HPDE6-E6E7 (cell line): ENCODE measurements around the gene ADARB2.
"Not testable (repeated sequence)": the region's sequence is repeated elsewhere in the genome, so short reads cannot be mapped to it uniquely, and the experiment has no call there.

Source experiments
- DNase-seq: peaks from one replicate; pipeline ENCODE4 v3.0.0; 2011; ENCODE audit warnings: missing footprints; ENCODE audit errors: extremely low spot score

ADARB2 gene

DNA sequence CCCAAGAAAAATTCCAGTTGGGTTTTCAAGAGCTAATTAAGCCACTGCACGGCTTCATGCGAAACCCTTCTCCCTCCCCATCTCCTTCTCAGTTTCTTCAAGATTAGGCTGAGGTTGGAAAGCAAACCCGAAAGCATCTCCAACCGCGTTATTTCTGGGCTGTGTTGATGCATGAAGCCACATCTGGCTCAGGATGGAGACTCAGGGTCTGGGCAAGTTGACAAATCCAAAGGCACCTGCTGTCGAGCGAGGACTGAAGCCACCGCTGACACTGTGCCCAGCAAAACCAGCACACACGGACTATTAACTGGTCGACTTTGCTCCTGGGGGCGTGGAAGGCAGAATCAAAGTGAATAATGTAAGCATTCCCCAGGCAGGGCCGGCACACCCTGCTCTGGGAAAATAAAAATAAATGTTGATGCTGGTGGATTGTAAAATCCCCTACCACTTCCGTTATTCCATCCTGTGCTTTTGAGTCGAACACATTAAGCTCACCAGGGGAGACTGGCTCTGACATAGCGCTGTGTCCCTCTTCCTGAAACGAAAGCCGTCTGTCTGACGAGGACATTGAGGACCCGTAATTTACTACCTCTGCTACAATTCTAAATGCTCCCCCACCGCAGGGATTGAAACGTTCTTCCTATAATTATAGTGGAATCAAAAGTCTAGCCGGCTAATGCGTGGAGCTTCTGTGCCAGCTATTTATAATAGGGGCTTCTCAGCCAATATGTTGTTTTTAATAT, 269.8 kb downstream of the ADARB2 start:
- no peak for DNase-seq

DNA sequence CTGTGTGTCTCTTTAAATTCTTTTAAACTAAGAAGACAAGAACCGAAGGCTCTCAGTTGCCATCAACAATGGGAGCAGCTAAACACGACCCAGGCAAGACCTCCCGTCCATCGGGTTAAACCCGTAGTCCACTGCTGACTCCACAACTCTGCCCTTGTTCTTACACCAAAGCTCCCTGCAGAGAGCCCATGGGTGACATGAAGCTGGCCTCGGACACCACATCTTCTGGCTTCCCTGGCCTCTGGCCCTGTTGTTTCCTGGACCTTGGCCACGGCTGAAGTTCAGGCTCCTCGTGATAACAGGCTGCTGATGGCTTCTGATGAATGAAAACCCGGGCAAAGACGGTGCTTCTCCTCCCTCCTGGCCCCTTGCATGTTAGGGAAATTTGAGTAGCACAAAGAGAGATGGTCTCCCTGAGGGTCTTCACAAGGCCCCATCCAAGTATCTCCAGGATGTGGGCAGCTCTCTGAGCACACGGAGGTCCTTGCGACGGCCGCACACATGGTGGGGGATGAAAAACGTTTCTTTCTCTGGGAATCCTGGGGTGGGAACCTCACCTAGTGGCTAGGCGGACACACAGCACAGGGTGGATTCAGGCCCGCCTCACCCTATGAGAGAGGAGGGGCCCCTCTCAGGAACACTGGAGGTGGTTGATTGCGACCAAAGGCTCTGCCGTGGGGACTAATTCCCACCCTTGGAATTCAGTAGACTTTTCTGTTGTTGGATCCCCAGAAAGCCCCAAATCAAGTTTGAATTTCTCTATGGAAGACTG, 271.1 kb downstream of the ADARB2 start:
- DNase-seq: no peak

DNA sequence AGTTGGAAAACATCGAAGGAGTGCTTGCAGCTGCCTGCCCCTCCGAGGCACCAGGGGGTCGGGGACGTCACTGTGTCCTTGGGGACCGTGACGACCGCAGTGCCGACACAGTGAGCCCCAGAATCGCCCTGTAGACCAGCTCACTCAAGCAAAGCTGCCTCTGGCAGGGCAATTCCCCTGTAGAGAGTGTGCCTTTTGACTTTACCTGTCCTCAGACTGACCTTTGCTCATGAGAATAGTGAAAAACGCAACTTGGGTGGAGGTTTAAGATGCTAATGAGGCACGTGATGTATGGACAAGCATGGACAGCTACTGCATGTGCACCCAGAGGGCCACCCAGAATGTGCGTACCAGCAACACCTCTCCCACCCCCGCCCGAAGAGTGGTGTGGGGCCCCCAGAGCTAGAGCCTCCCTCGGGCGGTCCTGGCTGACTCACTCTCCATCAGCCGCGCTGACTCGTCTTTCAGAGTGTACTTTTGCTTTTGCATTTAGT, 271.9 kb downstream of the ADARB2 start:
- no peak for DNase-seq

DNA sequence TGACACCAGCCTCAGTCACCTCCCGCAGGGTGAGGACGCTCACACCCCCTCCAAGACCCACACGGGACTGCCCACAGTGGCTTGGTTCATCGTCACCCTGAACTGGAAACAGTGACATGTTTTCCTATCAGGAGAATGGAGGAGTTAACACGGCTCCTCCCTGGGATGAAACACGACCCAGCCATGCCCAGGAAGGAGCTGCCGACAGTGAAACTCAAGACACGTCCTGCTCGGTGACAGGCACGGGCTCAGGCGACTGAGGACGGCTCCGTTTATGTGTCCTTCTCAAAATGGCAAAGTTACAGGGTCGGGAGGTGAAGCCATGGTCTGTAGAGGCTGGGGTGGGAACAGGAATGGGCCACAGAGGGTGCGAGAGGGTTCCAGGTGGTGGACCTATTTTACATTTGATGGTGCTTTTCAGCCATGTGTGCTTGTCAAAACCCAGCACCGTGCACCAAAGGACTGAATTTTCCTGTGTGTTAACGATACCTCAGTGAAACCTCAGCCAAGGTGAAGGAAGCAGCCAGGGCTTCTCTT, 272.4 kb downstream of the ADARB2 start:
- no peak for DNase-seq

DNA sequence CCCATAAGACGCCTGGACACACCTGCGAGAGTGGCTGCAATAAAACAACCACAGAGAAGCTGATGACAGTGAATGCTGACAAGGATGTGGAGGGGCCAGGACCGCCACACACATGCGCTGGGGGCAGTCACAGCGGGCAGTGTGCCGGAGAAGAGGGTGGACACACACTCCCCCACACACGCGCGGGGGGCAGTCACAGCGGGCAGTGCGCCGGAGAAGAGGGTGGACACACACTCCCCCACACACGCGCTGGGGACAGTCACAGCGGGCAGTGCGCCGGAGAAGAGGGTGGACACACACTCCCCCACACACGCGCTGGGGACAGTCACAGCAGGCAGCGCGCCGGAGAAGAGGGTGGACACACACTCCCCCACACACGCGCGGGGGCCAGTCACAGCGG, 273.4 kb downstream of the ADARB2 start:
- not testable (repeated sequence) for DNase-seq

DNA sequence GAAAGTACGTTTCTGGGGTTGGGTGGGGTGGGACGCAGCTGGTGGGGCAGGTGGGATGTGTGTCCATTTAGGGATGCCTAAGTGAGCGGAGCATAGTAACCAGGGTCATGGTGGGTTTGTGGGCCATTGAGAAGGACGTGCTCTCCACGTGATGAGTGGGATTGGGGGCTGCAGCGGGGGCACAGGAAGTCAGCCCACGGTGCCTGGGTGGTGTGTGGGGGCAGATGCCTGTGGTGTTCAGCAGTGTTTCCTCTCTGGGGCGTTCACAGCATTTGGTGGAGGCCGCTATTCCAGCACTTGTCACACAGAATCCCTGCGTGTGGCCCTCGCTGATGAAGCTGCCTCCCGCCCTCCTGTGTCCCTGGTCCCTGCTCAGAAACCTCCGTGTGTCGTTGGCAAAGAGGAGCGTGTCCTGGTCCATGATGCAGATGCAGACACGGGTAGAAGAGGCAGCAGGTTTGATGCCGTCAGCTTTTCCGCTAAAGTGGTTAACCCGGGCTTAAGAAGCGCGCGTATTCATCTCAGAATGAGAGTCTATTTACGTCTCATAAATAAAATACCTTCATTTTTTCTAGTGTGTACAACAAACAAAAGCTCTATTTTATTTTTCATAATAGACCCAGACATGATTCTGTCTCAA, 274.2 kb downstream of the ADARB2 start:
- no peak for DNase-seq

DNA sequence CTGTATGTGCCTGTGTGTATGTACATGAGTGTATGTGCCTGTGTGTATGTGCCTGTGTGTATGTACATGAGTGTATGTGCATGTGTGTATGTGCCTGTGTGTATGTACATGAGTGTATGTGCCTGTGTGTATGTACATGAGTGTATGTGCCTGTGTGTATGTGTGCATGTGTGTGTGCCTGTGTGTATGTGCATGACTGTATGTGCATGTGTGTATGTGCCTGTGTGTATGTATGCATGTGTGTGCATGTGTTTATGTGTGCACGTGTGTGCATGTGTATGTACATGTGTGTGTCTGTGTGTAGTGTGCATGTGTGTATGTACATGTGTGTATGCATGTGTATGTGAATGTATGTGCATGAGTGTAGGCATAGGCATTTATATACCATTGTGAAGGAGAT, 274.8 kb downstream of the ADARB2 start:
- DNase-seq: no peak

DNA sequence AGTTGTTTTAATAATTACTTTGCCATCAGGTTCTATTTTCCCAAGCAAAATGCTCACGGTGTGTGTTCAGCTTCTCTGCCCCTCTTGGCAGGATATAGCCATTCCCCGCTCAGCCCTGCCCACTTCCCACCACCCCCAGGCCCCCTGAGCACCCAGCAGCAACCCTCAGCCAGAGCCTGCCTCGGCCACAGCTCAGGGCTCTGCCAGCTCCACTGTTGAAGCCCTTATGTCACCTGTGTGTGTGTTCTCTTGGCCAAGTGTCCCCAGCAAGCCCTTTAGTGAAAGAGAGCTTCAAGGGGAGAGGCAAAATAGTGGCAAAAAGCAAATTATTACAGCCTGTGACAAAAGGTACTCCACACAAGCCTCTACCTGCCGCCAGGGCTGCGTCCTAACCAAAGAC, 275.3 kb downstream of the ADARB2 start:
- no peak for DNase-seq

DNA sequence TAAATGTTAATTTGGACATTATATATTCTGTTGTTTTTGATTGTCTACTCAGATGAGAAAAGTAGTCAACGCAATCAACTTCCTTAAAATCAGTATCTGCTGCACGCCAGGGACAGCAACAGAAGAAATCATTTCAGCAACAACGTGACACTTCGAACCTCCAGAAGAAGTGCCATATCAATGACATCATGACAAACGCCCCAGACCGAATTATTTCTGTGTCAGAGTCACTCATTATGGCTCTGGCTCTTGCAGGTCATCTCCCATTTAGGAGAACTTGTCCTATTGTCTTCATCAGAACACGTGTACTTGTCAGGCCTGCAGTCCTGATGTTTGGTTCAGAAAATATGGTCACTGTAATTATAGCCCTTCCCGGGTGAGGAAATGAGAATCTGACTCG, 276.3 kb downstream of the ADARB2 start:
- DNase-seq: no peak

DNA sequence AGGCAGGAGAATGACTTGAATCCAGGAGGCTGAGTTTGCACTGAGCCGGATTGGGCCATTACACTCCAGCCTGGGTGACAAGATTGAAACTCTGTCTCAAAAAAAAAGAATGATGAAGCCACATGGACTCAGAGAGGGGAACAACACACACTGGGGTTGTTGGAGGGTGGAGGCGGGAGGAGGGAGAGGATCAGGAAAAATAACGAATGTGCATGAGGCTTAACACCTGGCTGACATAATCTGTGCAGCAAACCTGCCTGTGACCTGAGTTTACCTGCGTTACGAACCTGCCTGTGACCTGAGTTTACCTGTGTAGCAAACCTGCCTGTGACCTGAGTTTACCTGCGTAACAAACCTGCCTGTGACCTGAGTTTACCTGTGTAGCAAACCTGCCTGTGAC, 277.7 kb downstream of the ADARB2 start:
- not testable (repeated sequence) for DNase-seq

DNA sequence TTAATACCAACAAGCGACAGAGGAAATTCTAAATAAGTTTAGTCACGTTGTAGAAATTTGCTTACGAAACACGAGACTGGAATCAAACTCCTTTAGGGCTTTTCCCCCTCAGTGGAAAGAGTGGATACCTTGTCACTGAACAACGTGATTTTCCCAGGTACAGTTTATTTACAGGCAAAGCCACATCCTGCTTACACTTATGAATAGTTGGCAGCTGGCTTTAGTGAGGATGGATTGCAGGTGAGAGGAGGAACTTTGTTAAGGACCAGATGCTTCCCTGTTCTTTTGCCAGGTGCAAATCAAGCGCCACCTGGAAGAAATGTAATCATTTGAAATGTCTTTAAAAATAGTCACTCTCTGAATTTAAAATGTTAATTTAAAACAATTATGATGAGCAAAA, 282.4 kb downstream of the ADARB2 start:
- no peak for DNase-seq

DNA sequence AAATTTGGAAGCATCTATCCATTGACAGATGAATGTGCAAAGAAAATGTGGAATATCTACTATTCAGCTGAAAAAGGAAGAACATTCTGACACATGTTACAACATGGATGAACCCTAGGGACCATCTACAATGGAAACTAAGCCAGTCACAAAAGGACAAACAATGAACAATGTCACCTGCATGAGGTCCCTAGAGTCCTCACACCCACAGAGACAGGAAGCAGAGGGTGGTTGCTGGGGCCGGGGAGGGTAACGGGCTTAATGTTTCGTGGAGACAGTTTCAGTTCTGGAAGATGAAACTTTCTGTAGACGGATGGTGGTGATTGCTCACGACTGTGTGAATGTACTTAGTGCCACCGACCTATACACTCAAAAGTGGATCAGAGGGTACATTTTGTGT, 282.9 kb downstream of the ADARB2 start:
- DNase-seq: no peak

DNA sequence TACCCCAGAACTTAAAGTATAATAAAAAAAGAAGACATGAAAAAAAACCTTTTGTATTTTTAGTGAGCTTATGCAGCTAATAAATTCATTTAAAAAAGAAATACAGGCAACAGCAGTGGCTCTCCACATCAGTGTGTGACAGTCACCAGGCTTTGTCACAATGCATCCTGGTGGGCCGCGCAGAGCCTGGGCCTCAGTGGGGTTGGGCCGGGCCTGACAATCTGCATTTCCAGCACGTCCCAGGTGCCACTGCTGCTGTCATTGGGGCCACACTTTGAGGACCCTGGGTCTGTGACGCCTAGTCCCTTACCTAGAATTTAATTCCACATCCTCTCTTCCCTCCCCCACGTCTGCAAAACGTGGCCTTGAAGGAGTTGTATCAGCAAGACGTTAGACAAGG, 284.5 kb downstream of the ADARB2 start:
- DNase-seq: no peak

DNA sequence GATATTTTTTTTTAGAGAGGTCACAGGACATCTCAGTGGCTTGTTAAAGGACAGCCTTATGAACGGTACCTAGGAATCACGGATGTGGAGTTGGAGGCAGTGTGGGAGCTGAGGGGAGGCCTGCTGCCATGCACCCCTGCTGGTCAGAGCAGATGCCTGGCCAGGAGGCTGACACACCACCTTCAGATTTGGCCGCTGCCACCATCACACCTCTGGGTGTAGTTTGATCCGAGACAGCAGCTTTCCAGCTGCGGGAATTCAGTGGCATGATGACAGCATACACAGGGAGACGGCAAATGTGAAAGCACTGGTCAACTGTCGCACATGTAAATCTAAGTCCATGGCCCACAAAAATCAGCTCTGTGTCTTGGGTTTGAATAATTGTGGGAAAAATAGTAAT, 285.4 kb downstream of the ADARB2 start:
- no peak for DNase-seq

DNA sequence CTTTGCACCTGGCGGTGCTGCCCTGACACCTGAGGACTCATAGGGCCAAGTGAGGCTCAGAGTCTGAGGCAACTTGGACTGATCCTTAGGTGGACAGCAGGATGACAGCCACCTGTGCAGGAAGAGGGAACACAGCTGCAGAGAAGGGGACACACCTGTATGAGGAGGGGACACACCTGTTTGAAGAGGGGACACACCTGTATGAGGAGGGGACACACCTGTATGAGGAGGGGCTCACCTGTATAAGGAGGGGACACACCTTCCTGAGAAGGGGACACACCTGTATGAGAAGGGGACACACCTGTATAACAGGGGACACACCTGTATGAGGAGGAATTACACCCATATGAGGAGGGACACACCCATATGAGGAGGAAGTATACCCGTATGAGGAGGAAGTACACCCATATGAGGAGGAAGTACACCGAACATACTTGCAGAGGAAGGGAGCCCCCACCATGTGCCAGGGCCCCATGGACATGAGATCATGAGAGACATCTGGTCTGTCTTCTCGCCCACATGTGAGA, 285.9 kb downstream of the ADARB2 start:
- DNase-seq: no peak

DNA sequence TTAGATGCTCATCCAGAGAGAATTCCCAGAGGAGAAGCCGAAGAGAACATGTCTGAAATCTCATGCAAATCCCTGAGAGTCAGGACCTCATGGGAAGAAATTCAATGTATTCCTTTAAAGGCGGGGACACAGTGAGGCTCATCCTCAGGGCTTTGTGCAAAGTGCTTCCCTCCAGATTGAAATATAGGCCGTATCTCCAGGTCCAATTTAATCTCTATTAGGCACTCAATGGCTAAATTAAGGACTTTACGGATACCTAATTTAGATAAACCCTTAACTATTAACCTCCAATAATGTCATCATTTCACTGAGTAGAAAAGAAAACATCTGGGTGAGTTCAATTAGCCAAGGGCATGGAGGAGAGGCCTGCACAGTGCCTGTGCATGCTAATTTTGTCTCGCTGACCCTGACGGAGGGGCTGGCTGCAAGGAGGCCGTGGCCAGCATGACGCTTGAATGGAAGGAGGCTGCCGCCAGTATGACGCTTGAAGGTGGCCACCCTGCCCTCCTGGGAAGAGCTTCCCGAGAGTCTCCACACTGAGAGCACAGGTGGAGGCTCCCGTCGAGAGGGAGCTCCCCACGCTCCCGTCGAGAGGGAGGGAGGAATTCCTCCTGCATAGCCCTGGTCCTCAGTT, 287.6 kb downstream of the ADARB2 start:
- no peak for DNase-seq

DNA sequence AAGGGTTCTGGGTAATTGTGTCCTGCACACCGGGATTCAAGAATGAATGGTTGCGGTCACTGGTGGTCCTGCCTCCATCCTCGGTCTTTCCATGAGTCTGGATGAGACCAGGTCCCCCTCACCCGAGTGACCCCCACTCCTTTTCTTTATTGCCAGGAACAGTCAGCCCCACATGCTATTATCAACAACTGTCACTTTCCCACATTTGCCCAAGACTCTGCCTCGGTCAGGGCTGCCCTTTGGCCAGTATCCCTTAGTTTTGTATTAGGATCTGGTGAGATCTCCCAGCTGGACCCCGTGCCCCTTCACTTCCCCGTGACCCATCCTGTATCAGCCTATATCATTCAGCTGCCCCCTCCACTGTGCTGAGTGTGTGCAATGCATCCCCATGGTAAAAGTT, 288.3 kb downstream of the ADARB2 start:
- DNase-seq: no peak

DNA sequence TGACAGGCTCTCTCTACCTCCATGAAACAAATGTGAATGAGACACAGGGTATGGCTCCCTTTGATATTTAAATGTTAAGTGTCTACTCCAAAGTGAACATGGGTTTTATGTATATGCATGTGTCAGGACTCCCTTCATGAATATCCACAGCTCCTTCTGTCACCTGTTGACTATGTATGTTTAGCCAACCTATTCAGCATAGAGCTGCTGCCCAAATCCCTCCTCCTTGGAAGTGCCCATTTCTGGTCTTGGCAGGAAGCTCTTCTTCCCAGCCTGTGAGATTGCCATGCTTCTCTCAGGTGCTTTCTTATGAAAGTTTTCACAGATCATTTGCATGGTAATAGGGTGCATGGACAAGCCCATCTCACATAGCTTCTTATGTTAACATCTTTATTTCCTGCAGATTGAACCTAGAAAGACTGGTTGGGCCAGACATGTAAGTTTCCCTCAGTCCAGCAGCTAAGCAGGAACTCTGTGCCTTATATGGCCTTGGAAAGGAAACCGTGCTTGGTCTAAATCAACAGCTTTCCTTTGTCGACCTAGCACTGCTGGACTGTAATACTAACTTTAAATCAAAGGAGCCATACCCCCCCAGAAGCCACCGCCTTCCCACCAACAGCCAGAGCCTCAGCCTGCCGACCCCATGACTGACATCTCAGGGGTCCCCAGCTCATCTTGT, 288.9 kb downstream of the ADARB2 start:
- DNase-seq: no peak

DNA sequence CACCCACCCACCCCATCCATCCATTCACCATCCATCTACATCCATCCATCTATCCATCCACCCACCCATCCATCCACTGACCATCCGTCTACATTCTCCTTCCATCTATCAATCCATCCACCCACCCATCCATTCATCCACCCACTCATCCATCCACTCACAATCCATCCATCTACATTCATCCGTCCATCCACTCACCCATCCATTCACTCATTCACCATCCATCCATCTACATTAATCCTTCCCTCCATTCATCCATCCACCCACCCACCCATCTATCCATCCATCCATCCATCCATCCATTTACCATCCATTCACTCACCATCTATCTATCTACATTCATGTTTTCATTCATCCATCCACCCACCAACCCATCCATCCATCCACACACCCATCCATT, 292.5 kb downstream of the ADARB2 start:
- no peak for DNase-seq

DNA sequence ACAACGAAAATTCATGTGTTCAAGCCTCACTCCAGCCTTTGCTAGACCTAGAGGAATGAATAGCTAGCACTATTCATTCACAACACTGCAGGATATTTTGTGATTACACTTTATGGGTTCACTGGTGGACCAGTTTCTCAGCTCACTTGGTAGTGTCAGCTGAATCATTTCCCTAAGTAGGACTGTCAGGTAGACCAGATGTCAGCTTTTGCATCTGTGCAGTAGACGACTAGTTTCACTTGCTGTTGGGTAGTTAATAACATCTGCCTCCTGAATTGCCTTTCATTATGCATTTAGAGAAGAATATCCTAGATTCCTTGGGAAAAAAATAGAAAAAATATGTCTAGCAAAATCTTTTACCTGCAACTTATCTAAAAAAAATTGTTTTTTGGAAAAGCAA, 296.4 kb downstream of the ADARB2 start:
- no peak for DNase-seq
